Esophagus muscularis mucosa (tissue), 3 donors: Measurements from ENCODE around the gene GSTK1.
A peak's percentile ranks its signal among the peaks of the same experiment; 100 is the strongest.

ENCODE experiments used
- CTCF ChIP-seq, 3 experiments: fragments of 200-600 bp in 2 of 3; fragments of 450-650 bp in 1 of 3; sonication (generic) in 2 of 3; IDR thresholded peaks; one replicate each; pipeline ENCODE4 v1.5.1; 2017 to 2019; ENCODE audit warnings: antibody characterized with exemption in 3 of 3, mild to moderate bottlenecking in 2 of 3, moderate library complexity in 1 of 3
- POLR2A ChIP-seq: fragments of 450-650 bp; IDR thresholded peaks from one replicate; pipeline ENCODE4 v1.6.1; 2017; ENCODE audit warnings: antibody characterized with exemption, moderate library complexity, mild to moderate bottlenecking, low read depth

DNA sequence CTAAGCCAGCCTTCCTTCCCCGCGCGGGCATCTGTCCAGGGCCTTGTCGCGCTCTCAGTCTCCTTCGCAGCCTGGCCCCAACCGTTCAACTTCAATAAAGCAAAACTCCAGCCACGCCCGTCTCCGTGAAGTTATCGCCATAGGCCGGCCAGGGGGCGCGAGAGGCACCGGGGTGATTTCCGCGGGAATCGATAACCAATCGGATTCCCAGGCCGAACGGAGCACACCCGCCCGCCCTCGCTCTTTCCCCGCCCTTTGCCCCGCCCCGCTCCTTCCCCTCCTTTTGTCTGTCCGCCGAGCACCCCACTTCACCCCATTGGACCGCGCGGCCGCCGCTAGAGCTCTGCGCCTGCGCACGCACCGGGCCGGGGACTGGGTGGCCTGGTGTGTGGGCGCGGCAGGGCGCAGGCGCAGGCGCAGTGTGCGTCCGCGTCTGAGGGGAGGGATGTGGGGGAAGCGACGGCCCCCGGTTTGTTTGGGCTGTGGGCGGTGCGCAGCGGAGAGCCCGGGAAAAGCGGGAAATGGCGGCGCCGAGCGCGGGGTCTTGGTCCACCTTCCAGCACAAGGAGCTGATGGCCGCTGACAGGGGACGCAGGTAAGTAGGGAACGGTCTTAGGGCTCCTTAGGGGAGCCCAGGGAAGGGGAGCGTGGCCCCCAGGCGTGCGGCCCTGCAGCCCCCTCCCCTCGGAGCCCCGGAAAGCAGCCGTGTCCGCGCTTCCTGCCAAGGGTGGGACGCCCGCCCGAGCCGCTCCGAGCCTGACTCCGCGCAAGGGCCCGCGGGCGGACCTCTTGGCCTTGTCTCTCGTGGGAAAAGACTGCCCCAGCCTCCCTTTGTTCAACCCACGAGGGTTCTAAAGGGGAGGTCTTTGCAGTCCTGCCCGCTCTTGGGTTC, 24.9 kb downstream of the GSTK1 start, which contains the start of gene CASP2:
- peak; percentile 29 to 52 (median 30) for TF ChIP-seq CTCF (IDR thresholded peaks at IDR 0.05)
- peak; percentile 19 for TF ChIP-seq POLR2A
